Measurements from ENCODE around the gene NADSYN1. TPM values are rescaled to one million over a fixed set of nuclear protein-coding genes. Genes with fewer than 3 reads are reported as not detected.

Gene NADSYN1
- total and polyA plus RNA-seq, 2 of the 13 experiments (the other 11 are each of a cell fraction or from before 2014, with no cell fraction given): 35.7 to 51.5 TPM

- no peak for TF ChIP-seq ZNF496 (CRISPR knock-in tag; IDR thresholded peaks at IDR 0.05; ENCODE audit: insufficient replicate concordance)
- TF ChIP-seq ZHX1 (CRISPR knock-in tag; IDR thresholded peaks at IDR 0.05; ENCODE audit: low read depth): no peak
- no peak for TF ChIP-seq NFRKB (IDR thresholded peaks at IDR 0.05)
- TF ChIP-seq EZH2 (conservative IDR thresholded peaks at IDR 0.05; ENCODE audit: low read depth, low read length): no peak
- peak; percentile 51; the same call in 1 of the 2 replicates for TF ChIP-seq ZNF790 (CRISPR knock-in tag; IDR thresholded peaks at IDR 0.05; ENCODE audit: borderline replicate concordance)
- TF ChIP-seq, protein P1, sequence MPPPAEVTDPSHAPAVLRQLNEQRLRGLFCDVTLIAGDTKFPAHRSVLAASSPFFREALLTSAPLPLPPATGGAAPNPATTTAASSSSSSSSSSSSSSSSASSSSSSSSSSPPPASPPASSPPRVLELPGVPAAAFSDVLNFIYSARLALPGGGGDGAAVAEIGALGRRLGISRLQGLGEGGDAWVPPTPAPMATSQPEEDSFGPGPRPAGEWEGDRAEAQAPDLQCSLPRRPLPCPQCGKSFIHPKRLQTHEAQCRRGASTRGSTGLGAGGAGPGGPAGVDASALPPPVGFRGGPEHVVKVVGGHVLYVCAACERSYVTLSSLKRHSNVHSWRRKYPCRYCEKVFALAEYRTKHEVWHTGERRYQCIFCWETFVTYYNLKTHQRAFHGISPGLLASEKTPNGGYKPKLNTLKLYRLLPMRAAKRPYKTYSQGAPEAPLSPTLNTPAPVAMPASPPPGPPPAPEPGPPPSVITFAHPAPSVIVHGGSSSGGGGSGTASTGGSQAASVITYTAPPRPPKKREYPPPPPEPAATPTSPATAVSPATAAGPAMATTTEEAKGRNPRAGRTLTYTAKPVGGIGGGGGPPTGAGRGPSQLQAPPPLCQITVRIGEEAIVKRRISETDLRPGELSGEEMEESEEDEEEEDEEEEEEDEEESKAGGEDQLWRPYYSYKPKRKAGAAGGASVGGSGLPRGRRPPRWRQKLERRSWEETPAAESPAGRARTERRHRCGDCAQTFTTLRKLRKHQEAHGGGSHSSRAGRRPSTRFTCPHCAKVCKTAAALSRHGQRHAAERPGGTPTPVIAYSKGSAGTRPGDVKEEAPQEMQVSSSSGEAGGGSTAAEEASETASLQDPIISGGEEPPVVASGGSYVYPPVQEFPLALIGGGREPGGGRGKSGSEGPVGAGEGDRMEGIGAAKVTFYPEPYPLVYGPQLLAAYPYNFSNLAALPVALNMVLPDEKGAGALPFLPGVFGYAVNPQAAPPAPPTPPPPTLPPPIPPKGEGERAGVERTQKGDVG (CRISPR knock-in tag; IDR thresholded peaks at IDR 0.05; ENCODE audit: borderline replicate concordance): 0 out of 2 replicates have a peak, but pooled peaks have one; percentile 21
- peak; percentile 48; the same call in 1 of the 2 replicates for TF ChIP-seq POGZ (CRISPR knock-in tag; IDR thresholded peaks at IDR 0.05)
- peak; percentile 91 for TF ChIP-seq ELF1 (CRISPR knock-in tag; IDR thresholded peaks at IDR 0.05)
- no peak for TF ChIP-seq BRCA1 (CRISPR knock-in tag; IDR thresholded peaks at IDR 0.05)
- TF ChIP-seq PHF21A (CRISPR knock-in tag; IDR thresholded peaks at IDR 0.05): peak; percentile 54
- TF ChIP-seq ZSCAN22 (CRISPR knock-in tag; IDR thresholded peaks at IDR 0.05): no peak
- TF ChIP-seq NPAS2 (CRISPR knock-in tag; IDR thresholded peaks at IDR 0.05; ENCODE audit: borderline replicate concordance): no peak
- TF ChIP-seq, protein P2, sequence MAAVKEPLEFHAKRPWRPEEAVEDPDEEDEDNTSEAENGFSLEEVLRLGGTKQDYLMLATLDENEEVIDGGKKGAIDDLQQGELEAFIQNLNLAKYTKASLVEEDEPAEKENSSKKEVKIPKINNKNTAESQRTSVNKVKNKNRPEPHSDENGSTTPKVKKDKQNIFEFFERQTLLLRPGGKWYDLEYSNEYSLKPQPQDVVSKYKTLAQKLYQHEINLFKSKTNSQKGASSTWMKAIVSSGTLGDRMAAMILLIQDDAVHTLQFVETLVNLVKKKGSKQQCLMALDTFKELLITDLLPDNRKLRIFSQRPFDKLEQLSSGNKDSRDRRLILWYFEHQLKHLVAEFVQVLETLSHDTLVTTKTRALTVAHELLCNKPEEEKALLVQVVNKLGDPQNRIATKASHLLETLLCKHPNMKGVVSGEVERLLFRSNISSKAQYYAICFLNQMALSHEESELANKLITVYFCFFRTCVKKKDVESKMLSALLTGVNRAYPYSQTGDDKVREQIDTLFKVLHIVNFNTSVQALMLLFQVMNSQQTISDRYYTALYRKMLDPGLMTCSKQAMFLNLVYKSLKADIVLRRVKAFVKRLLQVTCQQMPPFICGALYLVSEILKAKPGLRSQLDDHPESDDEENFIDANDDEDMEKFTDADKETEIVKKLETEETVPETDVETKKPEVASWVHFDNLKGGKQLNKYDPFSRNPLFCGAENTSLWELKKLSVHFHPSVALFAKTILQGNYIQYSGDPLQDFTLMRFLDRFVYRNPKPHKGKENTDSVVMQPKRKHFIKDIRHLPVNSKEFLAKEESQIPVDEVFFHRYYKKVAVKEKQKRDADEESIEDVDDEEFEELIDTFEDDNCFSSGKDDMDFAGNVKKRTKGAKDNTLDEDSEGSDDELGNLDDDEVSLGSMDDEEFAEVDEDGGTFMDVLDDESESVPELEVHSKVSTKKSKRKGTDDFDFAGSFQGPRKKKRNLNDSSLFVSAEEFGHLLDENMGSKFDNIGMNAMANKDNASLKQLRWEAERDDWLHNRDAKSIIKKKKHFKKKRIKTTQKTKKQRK (IDR thresholded peaks at IDR 0.05; ENCODE audit: low read length): no peak
- TF ChIP-seq ZNF709 (CRISPR knock-in tag; IDR thresholded peaks at IDR 0.05): peak; percentile 67
- no peak for TF ChIP-seq ZBTB7A (CRISPR knock-in tag; IDR thresholded peaks at IDR 0.05)
- TF ChIP-seq ZSCAN20 (CRISPR knock-in tag; IDR thresholded peaks at IDR 0.05; ENCODE audit: borderline replicate concordance): 0 out of 2 replicates have a peak, but pooled peaks have one; percentile 22
These were observed at the start of gene NADSYN1 (continued) for GRCh38 chr11:71453037-71453917.
